HepG2 (cell line): ENCODE data around the gene ENG. TPM values are rescaled to one million over a fixed set of nuclear protein-coding genes. Genes with fewer than 3 reads are reported as not detected.

Experiments used
- ATF7 ChIP-seq, 2 experiments: fragments of 450-650 bp in 1 of 2; sonication (generic) in 1 of 2; formaldehyde crosslinking in 1 of 2; IDR thresholded peaks; 2 replicates each; pipeline versions ENCODE4 v1.4.0 to v1.6.1; 2016 to 2020; ENCODE audit warnings: antibody characterized with exemption in 1 of 2, mild to moderate bottlenecking in 1 of 2, missing genetic modification reagents in 1 of 2
- BCLAF1 ChIP-seq: fragments of 450-650 bp; IDR thresholded peaks from 2 replicates; pipeline ENCODE4 v1.6.1; 2017; ENCODE audit warnings: mild to moderate bottlenecking
- CERS6 ChIP-seq: sonication (generic); formaldehyde crosslinking; IDR thresholded peaks from 2 replicates; pipeline ENCODE4 v1.5.0; 2020; ENCODE audit warnings: missing genetic modification reagents
- CSRNP1 ChIP-seq: sonication (generic); formaldehyde crosslinking; IDR thresholded peaks from 2 replicates; pipeline ENCODE4 v1.8.1; 2023; ENCODE audit warnings: mild to moderate bottlenecking, missing genetic modification reagents
- ETV5 ChIP-seq: IDR thresholded peaks from 2 replicates; pipeline ENCODE4 v1.6.1; 2018; ENCODE audit warnings: missing biosample characterization, missing genetic modification reagents, inconsistent platforms, borderline replicate concordance
- HMG20A ChIP-seq: IDR thresholded peaks from 2 replicates; pipeline ENCODE4 v1.6.1; 2016; ENCODE audit warnings: borderline replicate concordance
- KAT8 ChIP-seq: IDR thresholded peaks from 2 replicates; pipeline ENCODE4 v1.6.1; 2016; ENCODE audit warnings: missing genetic modification reagents, missing compliant biosample characterization
- RARA ChIP-seq: IDR thresholded peaks from 2 replicates; pipeline ENCODE4 v1.6.1; 2016; ENCODE audit warnings: missing genetic modification reagents, missing compliant biosample characterization
- SRSF1 ChIP-seq: fragments of 200-400 bp; formaldehyde crosslinking; optimal IDR thresholded peaks from 2 replicates; pipeline ENCODE3; 2017; ENCODE audit warnings: mild to moderate bottlenecking, low read depth, low read length, moderate library complexity
- SYNCRIP ChIP-seq: fragments of 200-400 bp; formaldehyde crosslinking; IDR thresholded peaks from 2 replicates; pipeline ENCODE4 v1.6.1; 2018; ENCODE audit warnings: mild to moderate bottlenecking, low read depth, low read length; ENCODE audit not compliant: insufficient read depth
- TAF15 ChIP-seq: fragments of 200-400 bp; formaldehyde crosslinking; IDR thresholded peaks from one replicate; pipeline ENCODE4 v1.6.1; 2018; ENCODE audit warnings: mild to moderate bottlenecking, low read depth, low read length; ENCODE audit not compliant: poor library complexity, severe bottlenecking
- ZFP82 ChIP-seq: sonication (generic); formaldehyde crosslinking; IDR thresholded peaks from 2 replicates; pipeline ENCODE4 v1.5.1; 2020; ENCODE audit warnings: mild to moderate bottlenecking, missing genetic modification reagents, borderline replicate concordance
- ZNF263 ChIP-seq: sonication (generic); formaldehyde crosslinking; IDR thresholded peaks from 2 replicates; pipeline ENCODE4 v1.4.0; 2020; ENCODE audit warnings: missing genetic modification reagents
- ZNF275 ChIP-seq: sonication (generic); formaldehyde crosslinking; IDR thresholded peaks from 2 replicates; pipeline ENCODE4 v1.8.0; 2022; ENCODE audit warnings: missing genetic modification reagents, mild to moderate bottlenecking, inconsistent platforms, borderline replicate concordance
- ZNF343 ChIP-seq: sonication (generic); formaldehyde crosslinking; IDR thresholded peaks from 2 replicates; pipeline ENCODE4 v1.4.0; 2020; ENCODE audit warnings: mild to moderate bottlenecking, missing genetic modification reagents
- ZNF431 ChIP-seq: sonication (generic); formaldehyde crosslinking; IDR thresholded peaks from 2 replicates; pipeline ENCODE4 v1.9.0; 2022; ENCODE audit warnings: missing genetic modification reagents, low read depth, mild to moderate bottlenecking, borderline replicate concordance
- ZNF496 ChIP-seq: sonication (generic); formaldehyde crosslinking; IDR thresholded peaks from 2 replicates; pipeline ENCODE4 v1.8.1; 2023; ENCODE audit warnings: mild to moderate bottlenecking, moderate library complexity, missing genetic modification reagents; ENCODE audit not compliant: insufficient replicate concordance
- ZNF773 ChIP-seq: sonication (generic); formaldehyde crosslinking; IDR thresholded peaks from 2 replicates; pipeline ENCODE4 v1.4.0; 2020; ENCODE audit warnings: missing genetic modification reagents, borderline replicate concordance
- polyA plus RNA-seq, 8 experiments: library from polyadenylated mRNA; depleted of rRNA in 3 of 8; stranded (reverse) in 7 of 8; unstranded in 1 of 8; fragments of >200 nt; fragmentation: Illumina TruSeq in 4 of 8; extraction: Trizol in 4 of 8; gene quantifications; 2 replicates each; pipeline versions ENCODE4 v1.2.1 to v1.2.3, GENCODE V29; 2011 to 2016; ENCODE audit warnings: low read depth in 4 of 8, missing spikeins in 1 of 8, mixed read lengths in 1 of 8; ENCODE audit not compliant: insufficient read depth in 1 of 8
- total RNA-seq, 5 experiments: library from RNA; depleted of rRNA; stranded (reverse); fragments of >200 nt; fragmentation: Illumina TruSeq; extraction: Trizol; gene quantifications; 2 replicates each; pipeline ENCODE4 v1.2.3, GENCODE V29; 2016; ENCODE audit warnings: low read depth in 1 of 5

Gene ENG
- total and polyA plus RNA-seq, 2 of the 13 experiments (the other 11 are each of a cell fraction or from before 2014, with no cell fraction given): 0.02 to 1.1 TPM

GRCh38 chr9:127898433-127899127 lies 44.1 kb upstream of the ENG start (continued):
- TF ChIP-seq ZNF773 (CRISPR knock-in tag) (no peak; the same call in 1 of the 2 replicates), ZNF263 (peak; percentile 84), BCLAF1 (no peak), SRSF1 (no peak), TAF15 (no peak), ZFP82 (0 out of 2 replicates have a peak, but pooled peaks have one; percentile 57), KAT8 (0 out of 2 replicates have a peak, but pooled peaks have one; percentile 26), CSRNP1 (no peak), SYNCRIP (no peak), ATF7 (IDR thresholded peaks at IDR 0.05) (no peak), ATF7 (CRISPR knock-in tag; IDR thresholded peaks at IDR 0.05) (no peak), ZNF343 (0 out of 2 replicates have a peak, but pooled peaks have one; percentile 8), ZNF496 (CRISPR knock-in tag) (no peak), HMG20A (CRISPR knock-in tag) (no peak), CERS6 (no peak), ZNF431 (CRISPR knock-in tag) (peak; percentile 54; the same call in 1 of the 2 replicates), ETV5 (CRISPR knock-in tag) (no peak), RARA (CRISPR knock-in tag) (peak; percentile 4; the same call in 1 of the 2 replicates), ZNF275 (CRISPR knock-in tag) (no peak)
